Tibial nerve (tissue), 4 donors: Measurements from ENCODE around the gene FAAP20. TPM values are rescaled to one million over a fixed set of nuclear protein-coding genes. Genes with fewer than 3 reads are reported as not detected.

Experiments used
- DNase-seq, 2 donors: peaks; one replicate each; pipeline ENCODE4 v3.0.0-alpha.2; 2019; ENCODE audit warnings: low spot score in 2 of 2
- H3K27ac ChIP-seq, 4 donors: fragments of 200-600 bp; sonication (generic) in 3 of 4; one replicate each; pipeline ENCODE4 v1.5.1; 2017 to 2019; ENCODE audit warnings: mild to moderate bottlenecking in 1 of 4
- H3K27me3 ChIP-seq, 2 donors: fragments of 200-600 bp; sonication (generic) in 1 of 2; one replicate each; pipeline versions ENCODE4 v1.5.1 to v1.6.0; 2017 to 2019
- H3K36me3 ChIP-seq, 3 donors: fragments of 200-600 bp; sonication (generic); one replicate each; pipeline ENCODE4 v1.5.1; 2018 to 2019
- H3K4me1 ChIP-seq, 4 donors: fragments of 200-600 bp; sonication (generic) in 3 of 4; one replicate each; pipeline ENCODE4 v1.5.1; 2017 to 2019
- H3K4me3 ChIP-seq, 4 donors: fragments of 200-600 bp; sonication (generic) in 3 of 4; one replicate each; pipeline ENCODE4 v1.5.1; 2017 to 2019; ENCODE audit warnings: mild to moderate bottlenecking in 1 of 4, moderate library complexity in 1 of 4
- H3K9me3 ChIP-seq, 4 donors: fragments of 200-600 bp; sonication (generic) in 3 of 4; one replicate each; pipeline ENCODE4 v1.5.1; 2017 to 2019
- CTCF ChIP-seq, 5 experiments: fragments of 200-600 bp in 3 of 5; fragments of 450-650 bp in 2 of 5; sonication (generic) in 3 of 5; IDR thresholded peaks; one replicate each; pipeline ENCODE4 v1.5.1; 2016 to 2019; ENCODE audit warnings: antibody characterized with exemption in 5 of 5, mild to moderate bottlenecking in 3 of 5, moderate library complexity in 2 of 5
- EP300 ChIP-seq, 2 donors: sonication (generic); formaldehyde crosslinking; IDR thresholded peaks; one replicate each; pipeline ENCODE4 v1.6.1; 2017; ENCODE audit warnings: antibody characterized with exemption in 2 of 2, mild to moderate bottlenecking in 1 of 2
- POLR2A ChIP-seq, 2 donors: fragments of 450-650 bp; IDR thresholded peaks; one replicate each; pipeline ENCODE4 v1.6.1; 2017; ENCODE audit warnings: antibody characterized with exemption in 2 of 2, mild to moderate bottlenecking in 2 of 2, moderate library complexity in 2 of 2
- WGBS, 2 donors: methylation state at CpG; one replicate each; pipeline ENCODE4 v1.1.5; 2018; 5-methylcytosine and 5-hydroxymethylcytosine counted together
- total RNA-seq, 4 donors: library from RNA; depleted of rRNA; stranded (reverse); fragments of >200 nt; gene quantifications; one replicate each; pipeline ENCODE4 v1.1.0, GENCODE V29; 2016

FAAP20 gene
- total RNA-seq, 4 donors from 2014 or later = 32.8 to 60.9 (median 47.3) TPM

GRCh38 chr1:2177946-2178538, 16.5 kb downstream of the FAAP20 start:
- H3K36me3 ChIP-seq = peaks cover 0 to 5% (median 0%) of the 10 kb centered on the region in 3 donors
- no peak overlapping the region for H3K27ac ChIP-seq
- 79 to 86% methylated on average over 16 to 18 of the region's 18 CpGs for WGBS, 2 donors
- no peak for DNase-seq
- TF ChIP-seq CTCF (IDR thresholded peaks at IDR 0.05) (no peak), POLR2A (IDR thresholded peaks at IDR 0.05) (no peak), EP300 (IDR thresholded peaks at IDR 0.05) (no peak)
- no peaks in the 10 kb centered on the region for H3K27me3 ChIP-seq
- no peaks in the 10 kb centered on the region for H3K9me3 ChIP-seq
- H3K4me3 ChIP-seq = no peak overlapping the region
- H3K4me1 ChIP-seq = peaks cover 0 to 18% (median 0%) of the 10 kb centered on the region in 4 donors

- peaks cover 0 to 18% (median 0%) of the 10 kb centered on the region in 4 donors for H3K4me1 ChIP-seq
- 89 to 96% methylated on average over 15 to 21 of the region's 21 CpGs for WGBS, 2 donors
- no peak for DNase-seq
Measured at GRCh38 chr1:2177541-2177940, 17.0 kb downstream of the FAAP20 start.

GRCh38 chr1:2176615-2177014, 18.0 kb downstream of the FAAP20 start:
- no peak for DNase-seq
- H3K4me3 ChIP-seq = no peak overlapping the region
- peaks cover 0 to 18% (median 0%) of the 10 kb centered on the region in 4 donors for H3K4me1 ChIP-seq
- H3K27me3 ChIP-seq = no peaks in the 10 kb centered on the region
- no peak overlapping the region for H3K27ac ChIP-seq
- no peaks in the 10 kb centered on the region for H3K9me3 ChIP-seq
- 53 to 59% methylated on average over 10 of the region's 10 CpGs for WGBS, 2 donors
- TF ChIP-seq CTCF (IDR thresholded peaks at IDR 0.05) (no peak), POLR2A (IDR thresholded peaks at IDR 0.05) (no peak), EP300 (IDR thresholded peaks at IDR 0.05) (no peak)
- H3K36me3 ChIP-seq = no peaks in the 10 kb centered on the region

More at GRCh38 chr1:2177541-2177940, 17.0 kb downstream of the FAAP20 start:
- peaks cover 0 to 5% (median 0%) of the 10 kb centered on the region in 3 donors for H3K36me3 ChIP-seq
- H3K27ac ChIP-seq = no peak overlapping the region
- no peaks in the 10 kb centered on the region for H3K27me3 ChIP-seq
- no peak overlapping the region for H3K4me3 ChIP-seq
- TF ChIP-seq POLR2A (IDR thresholded peaks at IDR 0.05) (no peak), EP300 (IDR thresholded peaks at IDR 0.05) (no peak)
- H3K9me3 ChIP-seq = no peaks in the 10 kb centered on the region

- Histone ChIP-seq H3K36me3 (no peaks in the 10 kb centered on the region), H3K27ac (peak overlapping the region in 1 of 4 donors; percentile 29), H3K4me1 (peaks cover 0 to 18% (median 0%) of the 10 kb centered on the region in 4 donors), H3K9me3 (no peaks in the 10 kb centered on the region), H3K27me3 (no peaks in the 10 kb centered on the region), H3K4me3 (no peak overlapping the region)
- DNase-seq = no peak
- peak in 1 of 5 experiments; percentile 26 for TF ChIP-seq CTCF (IDR thresholded peaks at IDR 0.05)
- TF ChIP-seq POLR2A (IDR thresholded peaks at IDR 0.05) = peak in 1 of 2 donors; percentile 39
- peak in 1 of 2 donors; percentile 9 for TF ChIP-seq EP300 (IDR thresholded peaks at IDR 0.05)
- WGBS, 2 donors = 74 to 76% methylated on average over 41 to 42 of the region's 42 CpGs
Measured at GRCh38 chr1:2175681-2176454, 18.7 kb downstream of the FAAP20 start.

GRCh38 chr1:2175055-2175414, 19.5 kb downstream of the FAAP20 start:
- peak overlapping the region in 1 of 4 donors; percentile 59 for H3K27ac ChIP-seq
- H3K27me3 ChIP-seq = no peaks in the 10 kb centered on the region
- TF ChIP-seq POLR2A (IDR thresholded peaks at IDR 0.05) (no peak), EP300 (IDR thresholded peaks at IDR 0.05) (no peak), CTCF (IDR thresholded peaks at IDR 0.05) (no peak)
- H3K4me1 ChIP-seq = peaks cover 0 to 18% (median 0%) of the 10 kb centered on the region in 4 donors
- WGBS, 2 donors = 51 to 70% methylated on average over 9 of the region's 9 CpGs
- peak overlapping the region in 2 of 4 donors; percentile 19 to 43 for H3K4me3 ChIP-seq
- no peaks in the 10 kb centered on the region for H3K9me3 ChIP-seq
- no peak for DNase-seq
- H3K36me3 ChIP-seq = no peaks in the 10 kb centered on the region
